HG03342 (cell line): ENCODE measurements around the gene VIT.

Source experiments
- ATAC-seq: cut with Tn5 transposase; IDR thresholded peaks from one replicate; pipeline ENCODE4 v1.9.1; 2021; ENCODE audit warnings: mild to moderate bottlenecking, moderate library complexity; ENCODE audit not compliant: unreplicated experiment

The VIT gene

GRCh38 chr2:36708041-36708741 lies 11.7 kb downstream of the VIT start:
- no peak for ATAC-seq

GRCh38 chr2:36710858-36711515 lies 14.5 kb downstream of the VIT start:
- ATAC-seq, result no peak

- ATAC-seq, result no peak
These were observed 15.3 kb downstream of the VIT start for GRCh38 chr2:36711741-36712314.

- ATAC-seq, result no peak
These were observed 16.8 kb downstream of the VIT start for GRCh38 chr2:36713310-36713709.

- ATAC-seq, result no peak
These were observed 19.6 kb downstream of the VIT start for GRCh38 chr2:36716111-36716510.

- ATAC-seq, result no peak
These were observed 21.2 kb downstream of the VIT start for GRCh38 chr2:36717603-36718266.

GRCh38 chr2:36727550-36727949 lies 31.0 kb downstream of the VIT start:
- ATAC-seq, result no peak

- ATAC-seq, result no peak
These were observed 32.6 kb downstream of the VIT start for GRCh38 chr2:36729067-36729466.

- ATAC-seq, result no peak
These were observed 35.6 kb downstream of the VIT start for GRCh38 chr2:36731941-36732672.

GRCh38 chr2:36732673-36733036 lies 36.1 kb downstream of the VIT start:
- ATAC-seq, result no peak

GRCh38 chr2:36733215-36733614 lies 36.7 kb downstream of the VIT start:
- ATAC-seq, result no peak

- no peak for ATAC-seq
These were observed 37.8 kb downstream of the VIT start for GRCh38 chr2:36734304-36734703.

GRCh38 chr2:36737131-36737750 lies 40.7 kb downstream of the VIT start:
- ATAC-seq, result no peak

- ATAC-seq, result no peak
These were observed 43.6 kb downstream of the VIT start for GRCh38 chr2:36740061-36740460.

GRCh38 chr2:36741188-36741837 lies 44.8 kb downstream of the VIT start:
- no peak for ATAC-seq

GRCh38 chr2:36743954-36744353 lies 47.4 kb downstream of the VIT start:
- no peak for ATAC-seq

- no peak for ATAC-seq
These were observed 51.7 kb downstream of the VIT start for GRCh38 chr2:36748166-36748565.

- ATAC-seq, result no peak
These were observed 53.6 kb downstream of the VIT start for GRCh38 chr2:36750101-36750500.

- ATAC-seq, result no peak
These were observed 57.3 kb downstream of the VIT start for GRCh38 chr2:36753706-36754221.

GRCh38 chr2:36754578-36754977 lies 58.1 kb downstream of the VIT start:
- ATAC-seq, result no peak
